Motor neuron (in vitro differentiated cells): ENCODE measurements around the gene HSD3B1. TPM values are rescaled to one million over a fixed set of nuclear protein-coding genes. Genes with fewer than 3 reads are reported as not detected.
"Not testable (repeated sequence)": the region's sequence is repeated elsewhere in the genome, so short reads cannot be mapped to it uniquely, and the experiment has no call there.

ENCODE experiments used
- ATAC-seq, 8 experiments: fragments of 200-7000 bp; cut with Tn5 transposase; replicated peaks in 6 of 8; 2 replicates each; pipeline ENCODE4 v1.8.0; 2021; ENCODE audit warnings: mild to moderate bottlenecking in 8 of 8, moderate library complexity in 8 of 8
- H3K27ac ChIP-seq, 2 donors: fragments of 250-450 bp; sonication (Bioruptor Pico); 2 replicates each; pipeline ENCODE4 v1.9.0; 2021; ENCODE audit warnings: antibody characterized with exemption in 2 of 2, mild to moderate bottlenecking in 2 of 2, moderate library complexity in 1 of 2
- H3K4me1 ChIP-seq, 2 donors: fragments of 250-450 bp; sonication (Bioruptor Pico); replicated peaks in 1 of 2; 2 replicates each; pipeline ENCODE4 v1.6.1; 2021; ENCODE audit warnings: antibody characterized with exemption in 2 of 2, mild to moderate bottlenecking in 2 of 2, moderate library complexity in 1 of 2
- H3K4me3 ChIP-seq, 5 donors: fragments of 250-450 bp; sonication (Bioruptor Pico); 2 replicates each; pipeline ENCODE4 v1.9.0; 2021; ENCODE audit warnings: antibody characterized with exemption in 5 of 5, mild to moderate bottlenecking in 5 of 5, moderate library complexity in 4 of 5
- WGBS, 10 experiments: fragments of 450-650 bp; shearing (Covaris generic); methylation state at CpG; one replicate each; pipeline ENCODE4 v1.0.0; 2022; 5-methylcytosine and 5-hydroxymethylcytosine counted together
- in situ Hi-C, 9 experiments: fragments of 400-800 bp; cut with MboI; loops; one replicate each; pipeline ENCODE4 v1.15.0; 2021; ENCODE audit warnings: low sequenced_read_pairs in 9 of 9, low pct_unique_long_range_greater_than_20kb in 2 of 9; ENCODE audit not compliant: unreplicated experiment in 9 of 9
- total RNA-seq, 8 experiments: library from RNA; unstranded; fragments of 300-600 nt; gene quantifications; 2 replicates each; pipeline versions ENCODE4 v1.2.3 to v1.2.4, GENCODE V29; 2022

The HSD3B1 gene
- total RNA-seq, 8 experiments from 2014 or later, result 0.18 to 1.5 (median 0.49) TPM; not detected in 3

DNA sequence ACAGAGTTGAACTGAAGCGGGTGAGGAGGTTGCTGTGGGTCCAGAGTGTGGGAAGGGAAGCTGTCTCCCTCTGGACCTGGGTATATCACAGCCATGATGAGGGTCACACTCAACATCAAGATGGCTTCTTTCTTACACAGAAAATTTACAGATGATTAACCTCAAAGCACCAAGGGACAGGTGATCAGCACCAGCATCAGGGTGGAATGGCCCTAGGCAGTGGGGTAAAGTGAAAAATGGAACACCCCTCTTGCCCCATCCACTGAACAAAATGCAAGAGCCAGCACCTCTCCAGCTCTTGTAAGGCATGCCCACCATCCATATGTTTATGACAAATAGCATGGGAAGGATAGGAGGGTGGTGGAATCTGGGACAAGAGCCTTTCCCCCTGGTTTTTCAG lies 40.3 kb downstream of the HSD3B1 start:
- Histone ChIP-seq H3K4me1 (no peaks in the 10 kb centered on the region), H3K27ac (no peak overlapping the region), H3K4me3 (no peak overlapping the region)
- in situ Hi-C loops, result no loop called here
- WGBS, 10 experiments, result 33 to 100% (median 74%) methylated on average over 1 of the region's 1 CpG; no CpG with 5 or more reads in 4 of the 10 experiments
- no peak for ATAC-seq

GRCh38 chr1:119547805-119548204 lies 40.8 kb downstream of the HSD3B1 start:
- 20 to 94% (median 79%) methylated on average over 1 to 6 of the region's 7 CpGs; no CpG with 5 or more reads in 4 of the 10 experiments for WGBS, 10 experiments
- in situ Hi-C loops, result no loop called here
- H3K4me3 ChIP-seq, result no peak overlapping the region
- no peak for ATAC-seq
- H3K27ac ChIP-seq, result no peak overlapping the region
- H3K4me1 ChIP-seq, result no peaks in the 10 kb centered on the region

DNA sequence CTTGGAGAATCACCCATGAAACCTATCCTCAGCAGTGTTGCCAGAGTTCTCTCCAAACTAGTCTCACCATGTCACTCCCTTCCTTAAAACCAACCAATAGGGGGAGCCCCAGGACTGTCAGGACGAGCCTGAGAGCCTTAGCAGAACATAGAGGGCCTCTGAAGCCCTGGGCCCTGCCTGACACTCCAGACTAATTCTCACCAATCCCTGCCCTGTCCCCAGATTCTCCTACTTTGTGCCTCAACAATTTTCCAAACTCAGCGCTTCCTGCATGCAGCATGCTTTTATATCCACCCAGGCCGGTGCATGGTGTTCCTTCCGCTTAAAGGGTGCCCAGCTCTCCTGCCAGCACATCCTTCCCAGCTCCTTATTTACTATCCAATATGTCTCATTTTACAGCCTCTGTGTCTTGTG lies 42.7 kb downstream of the HSD3B1 start:
- H3K4me1 ChIP-seq, result peaks cover 0 to 4% of the 10 kb centered on the region in 2 donors
- H3K4me3 ChIP-seq, result no peak overlapping the region
- in situ Hi-C loops, result no loop called here
- no peak overlapping the region for H3K27ac ChIP-seq
- peak; percentile 64 to 90 (median 76) for ATAC-seq
- WGBS, 10 experiments, result 17 to 100% (median 61%) methylated on average over 1 to 4 of the region's 4 CpGs; no CpG with 5 or more reads in 3 of the 10 experiments

DNA sequence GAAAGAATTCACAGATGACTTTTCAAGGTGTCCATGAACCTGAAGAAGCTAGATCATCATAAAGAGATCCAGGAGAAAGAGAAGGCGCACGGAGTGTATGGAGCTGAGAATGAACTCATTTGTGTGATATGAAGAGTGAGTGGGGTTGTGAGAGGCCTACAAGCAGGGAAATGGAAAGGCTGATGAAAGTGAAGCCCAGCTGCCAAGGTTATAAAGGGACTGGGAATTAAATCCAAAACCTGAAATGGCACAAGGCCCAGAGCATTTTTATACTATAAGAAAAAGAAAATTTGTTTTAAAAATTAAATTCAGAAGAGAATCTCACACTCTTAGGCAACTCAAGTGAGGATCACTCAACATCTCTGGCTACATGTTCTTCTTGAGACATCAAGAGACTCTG lies 43.4 kb downstream of the HSD3B1 start:
- 79 to 100% (median 86%) methylated on average over 1 to 2 of the region's 2 CpGs; no CpG with 5 or more reads in 1 of the 10 experiments for WGBS, 10 experiments
- H3K27ac ChIP-seq, result no peak overlapping the region
- H3K4me1 ChIP-seq, result peaks cover 0 to 4% of the 10 kb centered on the region in 2 donors
- in situ Hi-C loops, result no loop called here
- no peak overlapping the region for H3K4me3 ChIP-seq
- no peak for ATAC-seq

DNA sequence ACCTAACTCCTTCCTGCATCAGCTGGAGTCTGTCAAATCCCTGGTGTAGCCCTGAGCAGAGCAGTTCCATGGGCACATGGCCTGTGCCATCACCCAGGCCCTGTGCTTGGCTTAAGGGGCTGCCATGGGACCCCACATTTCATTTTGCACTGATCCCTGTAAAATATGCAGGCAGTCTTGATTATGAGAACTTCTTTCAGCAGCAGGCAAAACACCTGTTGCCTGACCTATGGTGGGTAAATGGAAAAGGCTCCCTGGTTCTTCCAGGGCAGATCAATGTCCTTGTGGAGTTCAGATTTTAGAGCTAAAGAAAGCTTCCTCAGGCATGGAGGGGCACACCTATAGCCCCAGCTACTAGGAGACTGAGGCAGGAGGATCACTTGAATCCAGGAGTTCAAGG lies 44.2 kb downstream of the HSD3B1 start:
- Histone ChIP-seq H3K4me1 (peaks cover 0 to 4% of the 10 kb centered on the region in 2 donors), H3K4me3 (no peak overlapping the region), H3K27ac (no peak overlapping the region)
- in situ Hi-C loops, result no loop called here
- ATAC-seq, result no peak

GRCh38 chr1:119552656-119553055 lies 45.6 kb downstream of the HSD3B1 start:
- no CpG with 5 or more reads among the region's 1 CpG for WGBS, 10 experiments
- H3K4me3 ChIP-seq, H3K27ac ChIP-seq, in situ Hi-C loops, H3K4me1 ChIP-seq, ATAC-seq: not testable (repeated sequence)

DNA sequence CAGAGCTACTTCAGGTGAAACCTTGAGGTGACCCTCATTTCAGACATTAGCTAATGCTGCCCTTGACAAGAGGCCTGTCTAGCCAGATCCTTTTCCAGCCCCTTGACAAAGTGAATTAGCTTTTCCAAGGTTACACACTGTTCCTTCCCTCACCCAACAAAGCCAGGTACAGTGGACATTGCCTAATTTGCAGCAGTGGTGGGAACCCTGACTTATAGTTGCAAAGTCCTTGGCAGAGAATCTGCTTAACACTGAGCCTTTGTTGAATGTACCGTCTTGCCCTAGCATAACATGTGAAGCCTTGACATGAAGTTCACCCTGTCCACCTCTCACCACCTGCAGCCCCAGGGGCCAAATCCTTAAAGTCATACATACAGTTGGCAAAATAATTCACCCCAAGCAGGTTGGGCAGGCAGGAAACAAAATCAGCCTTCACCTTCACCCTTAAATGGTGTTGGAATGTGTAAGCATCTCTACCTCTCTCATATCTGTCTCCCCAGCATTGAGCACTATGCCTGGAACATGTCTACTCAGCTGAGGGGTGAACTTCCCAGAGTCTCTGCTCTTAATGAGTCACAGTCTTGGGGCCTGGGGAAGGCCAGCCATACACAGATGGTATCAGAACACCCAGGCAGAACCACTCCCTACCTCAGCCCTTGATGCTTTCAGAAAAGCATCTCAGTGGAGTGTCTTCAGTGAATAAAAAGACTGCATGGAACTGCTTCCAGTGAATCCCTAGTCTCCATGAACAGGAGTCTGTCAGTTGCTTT lies 46.5 kb downstream of the HSD3B1 start:
- WGBS, 10 experiments, result 50 to 86% (median 50%) methylated on average over 1 of the region's 1 CpG; no CpG with 5 or more reads in 7 of the 10 experiments
- H3K4me1 ChIP-seq, in situ Hi-C loops, H3K4me3 ChIP-seq, H3K27ac ChIP-seq: not testable (repeated sequence)
- peak in 2 of 8 experiments; percentile 65 to 70 for ATAC-seq

DNA sequence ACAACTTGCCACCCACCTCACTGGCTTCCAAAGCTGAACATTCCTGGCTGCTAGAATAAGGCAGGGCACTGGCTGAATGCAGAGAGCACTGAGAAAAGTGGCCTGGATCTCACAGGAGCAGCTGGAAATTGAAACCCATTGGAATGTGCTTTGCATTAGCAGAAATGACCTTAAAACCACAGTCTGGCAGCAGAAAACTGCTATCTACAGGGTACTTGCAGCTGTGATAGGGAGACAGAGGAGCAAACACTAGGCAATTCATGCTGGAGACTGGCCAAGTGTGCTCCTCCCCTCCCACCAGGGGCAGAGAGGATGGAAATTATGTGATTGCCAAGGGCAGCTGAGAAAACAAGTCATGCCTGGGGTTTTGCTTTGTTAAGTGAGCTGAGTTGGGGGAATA lies 47.2 kb downstream of the HSD3B1 start:
- Histone ChIP-seq H3K4me3 (no peak overlapping the region), H3K27ac (no peak overlapping the region), H3K4me1 (peaks cover 0 to 4% of the 10 kb centered on the region in 2 donors)
- peak in 6 of 8 experiments; percentile 41 to 92 (median 76) for ATAC-seq
- in situ Hi-C loops, result no loop called here

- Histone ChIP-seq H3K4me3 (no peak overlapping the region), H3K4me1 (peaks cover 0 to 4% of the 10 kb centered on the region in 2 donors), H3K27ac (no peak overlapping the region)
- in situ Hi-C loops, result no loop called here
- 23 to 100% (median 87%) methylated on average over 1 to 3 of the region's 3 CpGs; no CpG with 5 or more reads in 1 of the 10 experiments for WGBS, 10 experiments
- no peak for ATAC-seq
Observed at GRCh38 chr1:119556423-119556822, 49.4 kb downstream of the HSD3B1 start.

GRCh38 chr1:119560402-119560801 lies 53.4 kb downstream of the HSD3B1 start:
- ATAC-seq, in situ Hi-C loops, H3K27ac ChIP-seq, H3K4me3 ChIP-seq, H3K4me1 ChIP-seq: not testable (repeated sequence)
- 100% methylated on average over 1 of the region's 3 CpGs; no CpG with 5 or more reads in 9 of the 10 experiments for WGBS, 10 experiments

- no peak for ATAC-seq
- Histone ChIP-seq H3K4me1 (no peaks in the 10 kb centered on the region), H3K4me3 (no peak overlapping the region), H3K27ac (no peak overlapping the region)
- in situ Hi-C loops, result no loop called here
- 17 to 94% (median 69%) methylated on average over 2 to 3 of the region's 3 CpGs for WGBS, 10 experiments
Observed at GRCh38 chr1:119564548-119564947, 57.5 kb downstream of the HSD3B1 start.
